Epidermal melanocyte (primary cell): ENCODE data around the gene JOSD1.
A peak's percentile ranks its signal among the peaks of the same experiment; 100 is the strongest.

ENCODE experiments used
- DNase-seq: peaks from one replicate; pipeline ENCODE4 v3.0.0; 2011; ENCODE audit warnings: low spot score; ENCODE audit not compliant: insufficient read length

The JOSD1 gene

DNA sequence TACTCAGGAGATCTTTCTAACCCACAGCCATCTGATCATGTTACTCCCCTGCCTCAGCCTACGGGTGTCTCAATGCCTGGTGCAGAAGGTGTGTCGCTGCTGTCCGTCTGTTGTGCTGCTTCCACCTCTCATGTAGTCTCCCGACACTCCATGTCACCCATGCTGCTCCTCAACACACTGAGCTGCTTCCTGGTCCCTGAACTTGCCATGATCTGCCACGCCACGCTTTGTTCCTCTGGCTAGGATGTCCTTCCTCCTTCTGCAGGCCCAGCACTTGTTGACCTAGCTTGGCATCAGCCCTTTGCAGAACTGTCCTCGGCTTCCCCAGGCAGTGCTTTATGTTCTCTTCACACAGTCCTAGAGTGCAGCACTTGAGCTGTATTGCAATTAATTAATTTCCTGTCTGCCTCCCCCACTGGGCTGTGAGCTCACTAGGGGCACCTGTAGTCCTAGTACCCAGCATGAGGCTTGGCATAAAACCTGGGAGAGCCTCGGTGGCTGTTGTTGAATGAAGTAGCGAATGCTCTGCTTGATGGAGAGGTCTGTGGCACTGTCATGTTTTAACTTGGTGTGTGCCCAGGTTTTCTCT is 14.5 kb upstream of the JOSD1 start:
- DNase-seq: no peak

DNA sequence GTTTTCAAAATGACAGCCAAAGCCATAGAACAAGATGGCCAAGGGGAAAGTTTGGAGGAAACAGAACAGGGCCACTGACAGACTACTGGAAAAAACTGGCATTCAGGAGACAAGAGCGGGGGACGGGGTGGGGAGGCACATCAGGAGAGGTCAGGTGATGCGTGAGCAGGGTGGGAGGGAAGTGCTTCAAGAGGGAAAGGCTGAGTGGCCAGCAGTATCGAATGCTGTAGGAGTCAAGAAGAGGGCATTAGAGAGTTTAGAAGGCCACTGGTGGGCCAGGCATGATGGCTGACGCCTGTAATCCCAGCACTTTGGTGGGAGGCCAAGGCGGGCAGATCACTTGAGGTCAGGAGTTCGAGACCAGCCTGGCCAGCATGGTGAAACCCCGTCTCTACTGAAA is 13.2 kb upstream of the JOSD1 start:
- no peak for DNase-seq

DNA sequence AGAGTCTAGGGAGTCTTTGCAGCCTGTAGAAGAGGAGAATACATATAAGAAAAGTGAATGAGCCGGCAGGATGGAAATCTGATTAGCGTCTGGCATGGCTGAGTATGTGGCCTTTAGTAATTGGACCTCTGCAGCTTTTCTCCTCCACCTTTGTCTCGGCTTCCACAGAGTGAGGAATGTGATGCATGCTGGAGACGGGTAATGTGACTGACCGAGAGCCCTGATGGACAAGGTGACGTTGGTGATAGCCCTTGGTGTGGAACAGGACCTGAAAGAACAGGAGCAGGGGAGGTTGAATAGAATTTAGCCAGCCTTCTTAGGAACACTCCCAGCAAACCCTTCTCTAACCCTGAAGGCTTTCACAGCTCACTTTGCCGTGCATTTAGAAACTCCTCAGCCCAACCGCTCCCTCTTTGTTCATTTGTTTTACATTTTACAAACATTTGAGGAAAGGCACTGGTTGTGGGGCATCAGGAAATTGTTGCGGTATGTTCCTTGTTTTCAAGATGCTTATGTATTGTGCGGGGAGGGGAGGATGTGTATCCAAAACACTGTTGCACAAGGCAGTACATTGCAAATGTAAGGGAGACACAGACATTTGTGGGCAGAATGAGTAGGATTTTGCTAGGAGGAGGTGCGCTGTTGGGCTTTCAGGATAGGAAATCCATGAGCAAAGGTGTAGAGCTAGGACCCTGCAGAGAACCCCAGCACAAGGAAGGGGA is 11.9 kb upstream of the JOSD1 start:
- no peak for DNase-seq

DNA sequence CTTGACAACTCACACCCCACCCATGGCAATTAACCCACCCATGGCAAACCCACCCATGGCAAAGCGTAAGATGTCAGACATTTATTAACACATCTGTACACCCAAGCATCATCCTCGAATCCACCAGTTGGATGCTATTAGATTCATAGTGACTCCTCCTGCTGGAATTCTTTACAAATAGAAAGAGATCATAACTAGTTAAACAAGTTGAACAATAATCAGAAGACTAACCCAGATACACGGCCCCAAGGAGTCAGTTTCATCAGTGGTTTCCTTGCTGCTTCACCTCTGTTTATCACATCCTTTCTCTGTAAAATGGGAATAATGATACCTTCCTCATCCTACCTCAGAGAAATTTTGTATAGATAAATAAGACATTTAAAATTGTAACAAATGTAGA is 10.1 kb upstream of the JOSD1 start:
- DNase-seq: no peak

DNA sequence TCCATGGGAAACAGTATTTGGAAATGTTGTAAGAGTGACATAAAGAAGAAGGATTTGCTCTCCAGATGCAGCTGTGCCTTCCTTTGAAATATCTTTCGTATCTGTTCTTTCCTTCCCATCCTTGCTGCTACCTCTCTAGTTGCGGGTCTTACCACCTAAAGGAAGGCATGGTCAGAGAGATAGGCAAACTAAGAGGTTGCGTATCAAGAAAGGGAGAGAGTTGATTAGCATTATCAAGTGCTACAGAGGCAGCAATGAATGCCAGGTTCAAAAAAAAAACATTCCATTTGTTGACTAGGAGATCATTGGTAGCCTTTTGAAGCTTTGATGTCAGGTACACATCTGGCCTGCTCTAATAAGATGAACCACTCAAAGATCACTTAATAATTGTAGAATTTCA is 9.6 kb upstream of the JOSD1 start:
- no peak for DNase-seq

DNA sequence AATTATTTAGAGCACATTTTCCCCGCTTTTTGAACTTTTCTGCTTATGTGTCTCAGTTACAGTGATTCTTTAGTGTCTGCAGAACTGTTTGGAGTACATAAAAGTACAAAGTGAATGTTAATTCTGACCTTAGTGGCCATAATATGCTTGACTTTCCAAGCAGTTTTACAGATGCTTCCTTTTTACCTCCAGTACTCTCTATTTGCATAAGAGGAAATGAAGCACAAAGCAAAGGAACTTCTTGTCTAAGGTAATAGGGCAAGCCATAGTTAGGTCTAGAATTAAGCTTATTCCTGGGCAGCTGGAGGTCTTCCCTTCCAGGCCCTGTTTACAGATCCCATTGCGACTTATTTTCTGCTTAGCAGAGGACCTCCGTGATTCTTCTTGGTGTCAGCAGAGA is 8.6 kb upstream of the JOSD1 start:
- no peak for DNase-seq

DNA sequence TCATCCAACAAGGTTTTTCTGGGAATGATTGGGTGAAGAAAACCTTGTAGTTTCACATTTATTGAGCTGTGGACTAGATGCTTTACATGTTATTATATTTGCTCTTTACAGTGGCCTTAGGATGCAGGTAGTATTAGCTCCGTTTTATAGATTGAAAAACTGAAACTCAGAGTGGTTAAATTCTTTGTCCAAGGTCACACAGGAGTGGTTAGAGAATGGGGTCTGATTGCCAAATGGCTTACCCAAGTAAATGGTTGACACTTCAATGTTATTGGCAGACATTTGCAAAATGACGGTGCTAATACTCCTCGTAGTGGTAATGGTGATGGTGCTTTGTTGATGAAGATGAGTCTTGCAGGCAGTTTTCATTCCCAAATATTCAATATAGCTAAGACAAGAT is 7.2 kb upstream of the JOSD1 start:
- DNase-seq: no peak

DNA sequence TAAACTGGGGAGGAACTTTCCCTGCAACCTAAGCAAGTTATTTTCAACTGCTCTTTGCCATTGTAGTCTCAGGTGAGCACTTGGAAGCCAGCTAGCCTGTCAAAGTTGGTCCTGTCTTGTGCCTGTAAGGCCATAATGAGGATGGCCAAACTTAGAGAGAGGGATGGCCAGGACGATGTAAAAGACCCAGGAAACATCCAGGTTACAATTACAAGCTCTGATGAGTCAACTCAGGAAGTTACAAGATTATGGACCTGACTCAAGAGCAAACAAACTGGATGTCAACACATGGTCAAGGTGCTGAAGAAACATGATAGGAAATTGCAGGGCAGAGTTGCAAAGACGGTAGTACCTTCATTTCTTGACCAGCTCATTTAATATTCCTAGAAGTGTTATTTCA is 6.6 kb upstream of the JOSD1 start:
- DNase-seq: no peak

DNA sequence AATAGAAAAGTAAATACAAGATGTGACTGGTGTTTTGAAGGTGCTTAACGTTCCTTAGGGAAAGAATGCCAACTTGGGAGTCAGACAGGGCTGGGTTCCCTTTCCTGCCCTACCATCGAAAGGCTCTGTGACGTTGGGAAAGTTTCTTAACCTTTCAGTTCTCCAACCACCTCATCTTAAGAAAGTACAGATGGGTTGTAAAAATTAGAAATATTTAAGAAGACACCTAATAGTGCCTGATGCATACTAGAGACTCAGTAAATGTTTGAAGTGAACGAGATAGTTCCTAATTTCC is 6.1 kb upstream of the JOSD1 start:
- DNase-seq: no peak

DNA sequence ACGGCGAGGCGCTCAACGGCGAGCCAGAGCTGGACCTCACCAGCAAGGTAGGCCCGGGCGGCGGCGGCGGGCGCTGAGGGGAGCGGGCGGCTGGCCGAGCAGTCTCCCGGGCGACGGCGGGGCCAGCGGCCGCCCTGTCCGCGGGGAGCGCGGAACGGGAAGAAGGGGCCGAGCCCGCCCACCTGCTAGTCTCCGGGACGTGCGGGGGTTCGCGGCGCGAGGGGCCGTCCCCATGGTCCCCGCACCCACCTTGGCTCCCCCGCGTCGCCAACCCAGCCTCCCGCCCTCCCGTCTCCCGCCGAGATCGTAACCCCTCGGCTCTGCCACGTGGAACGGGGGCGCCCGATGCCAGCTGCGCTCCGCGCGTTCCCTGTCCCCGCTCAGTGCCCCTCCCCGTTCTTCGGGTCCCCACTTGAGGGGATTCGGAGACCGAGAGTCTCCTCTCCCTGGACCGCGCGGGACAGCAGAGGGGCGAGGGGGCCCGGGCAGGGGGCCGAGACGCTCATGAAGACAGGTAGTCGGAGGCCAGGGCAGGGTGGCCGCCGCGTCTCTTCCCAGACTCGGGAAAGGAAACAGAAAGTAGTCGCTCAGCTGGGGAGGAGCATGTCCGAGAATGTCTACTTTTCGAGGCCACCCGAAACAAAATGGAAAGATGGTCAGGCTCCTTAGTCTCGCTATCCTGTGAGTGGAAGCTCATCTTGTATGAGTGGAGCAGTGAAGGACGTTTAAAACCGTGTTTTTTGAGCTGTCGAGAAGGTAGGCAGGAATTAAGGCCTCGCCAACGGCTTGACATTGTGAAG is 5.6 kb upstream of the JOSD1 start:
- DNase-seq: peak; percentile 59

DNA sequence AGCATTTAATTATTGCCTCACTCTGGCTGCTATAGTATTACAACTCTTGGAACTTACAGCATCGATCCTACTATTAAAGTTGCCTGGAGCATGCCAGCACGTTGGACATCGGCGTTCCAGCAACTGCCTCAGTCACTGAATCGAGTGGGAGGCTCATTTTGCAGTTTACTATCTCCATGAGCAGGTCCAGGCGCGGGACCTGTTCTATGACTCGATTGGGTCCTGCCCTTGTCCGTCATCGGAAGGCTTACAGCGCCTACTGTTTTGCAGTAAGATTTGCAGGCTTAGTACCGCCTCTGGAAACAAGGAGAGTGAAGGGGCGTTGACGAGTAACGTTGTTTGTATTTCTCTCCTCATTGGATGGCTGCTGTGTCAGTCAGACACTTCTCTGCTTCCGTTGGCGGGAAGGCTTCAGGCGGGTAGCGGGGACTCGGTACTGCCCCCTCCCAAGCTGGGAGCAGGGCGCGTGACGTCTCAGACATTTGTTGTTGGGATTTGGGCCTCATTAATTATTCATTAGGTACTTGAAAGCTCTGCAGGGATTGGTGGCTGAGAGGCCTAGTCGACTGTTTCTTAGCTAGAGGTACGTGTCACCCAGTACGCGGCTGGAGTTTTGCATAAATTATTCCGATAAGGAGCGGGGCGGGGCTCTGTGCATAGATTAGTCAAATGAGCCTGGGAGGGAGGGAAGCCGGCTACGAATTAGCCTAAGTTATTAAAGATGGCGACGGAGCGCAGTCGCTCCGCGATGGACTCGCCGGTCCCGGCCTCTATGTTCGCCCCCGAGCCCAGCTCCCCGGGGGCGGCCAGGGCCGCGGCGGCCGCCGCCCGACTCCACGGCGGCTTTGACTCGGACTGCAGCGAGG is 4.7 kb upstream of the JOSD1 start, which contains the start of gene GTPBP1:
GTPBP1 (plus strand) TSS at position 710 of the 866 bp plus-strand sequence; CDS start at position 722, 12 bp downstream.
- peak; percentile 99 for DNase-seq

DNA sequence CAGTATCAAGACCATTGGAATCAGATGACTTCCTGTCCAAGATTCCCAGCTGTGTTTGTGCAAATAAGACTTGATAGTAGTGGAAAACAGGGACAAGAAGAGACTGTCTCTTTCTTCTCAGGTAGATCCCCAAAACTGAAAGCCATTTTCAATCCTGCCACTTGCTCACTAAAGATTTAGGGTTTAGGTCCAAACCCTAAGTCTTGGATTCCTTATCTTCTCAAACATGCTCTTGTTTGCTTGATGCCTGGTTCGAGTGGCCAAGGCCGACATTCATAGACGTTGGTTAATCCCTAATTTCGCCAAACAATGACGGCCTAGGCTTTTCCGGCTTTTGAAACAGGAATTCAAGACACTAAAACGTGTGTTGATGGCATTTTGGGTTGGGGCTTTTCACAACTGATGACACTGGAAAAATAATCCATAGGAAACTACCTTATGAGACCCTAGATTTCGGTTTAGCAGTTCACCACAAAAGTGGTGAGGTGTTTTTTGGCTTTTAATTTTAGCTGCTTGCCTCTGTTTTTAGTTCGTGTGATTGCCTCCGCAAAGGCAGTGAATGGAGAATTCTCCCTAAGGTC is 4.0 kb upstream of the JOSD1 start:
- DNase-seq: no peak

DNA sequence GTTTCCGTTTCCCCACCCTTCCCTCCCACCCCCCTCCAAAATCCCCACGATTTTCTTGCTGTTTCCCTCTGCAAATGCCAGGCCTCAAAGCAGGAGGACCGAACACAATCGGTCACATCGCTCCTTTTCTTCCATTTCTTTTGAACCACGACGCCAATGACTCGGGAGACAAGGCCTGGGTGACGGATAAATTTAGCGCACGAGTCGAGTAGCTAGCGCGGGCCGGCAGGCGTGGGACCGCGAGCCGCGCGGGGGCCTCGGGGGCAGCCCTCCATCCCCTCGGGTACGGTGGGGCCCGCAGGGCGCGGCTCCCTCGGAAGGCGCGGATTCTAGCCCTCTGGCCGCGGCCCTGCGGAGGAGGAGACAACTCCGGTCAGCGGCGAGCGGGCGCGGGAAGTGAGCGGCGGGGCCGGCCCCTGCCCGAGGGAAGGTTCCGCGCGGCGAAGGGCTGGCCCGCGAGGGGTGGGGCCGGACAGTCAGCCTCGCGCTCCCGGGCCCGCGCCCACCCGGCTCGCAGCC is 414 bp downstream of the JOSD1 start:
- no peak for DNase-seq

DNA sequence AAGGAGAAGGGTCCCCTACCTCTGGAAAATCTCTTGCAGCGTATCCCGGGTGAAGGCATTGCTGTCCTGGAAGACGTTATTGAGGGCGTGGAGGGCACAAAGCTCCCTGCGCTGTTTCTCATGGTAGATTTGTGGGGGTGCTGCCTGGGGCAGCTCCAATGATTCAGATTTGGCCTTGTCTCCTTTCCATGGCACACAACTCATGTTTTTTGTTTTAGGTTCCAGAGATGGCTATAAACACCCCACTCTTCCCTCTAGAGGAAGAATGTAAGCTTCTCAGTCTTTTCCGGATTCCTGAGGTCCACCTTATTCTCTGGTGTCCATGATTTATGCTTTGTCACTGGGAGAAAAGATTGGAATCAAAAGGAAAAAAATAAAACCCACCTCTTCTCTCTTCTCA is 959 bp downstream of the JOSD1 start:
- DNase-seq: no peak

DNA sequence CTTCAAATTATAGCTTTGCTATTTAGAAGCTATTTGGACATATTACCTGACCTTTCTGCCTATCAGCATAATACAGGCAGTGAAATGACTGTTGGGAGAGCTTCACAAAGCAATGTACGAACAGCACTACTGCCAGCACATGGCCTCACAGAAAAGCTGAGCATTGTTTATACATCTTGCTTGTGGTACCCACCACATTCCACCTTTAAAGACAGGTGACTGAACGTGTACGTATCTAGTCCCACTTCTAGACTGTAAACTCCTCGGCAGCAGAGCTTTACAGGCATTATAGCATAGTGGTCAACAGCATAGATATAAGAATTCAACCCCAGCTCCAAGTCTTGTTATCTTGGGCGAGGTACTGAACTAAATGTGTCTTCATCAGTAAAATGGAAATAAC is 1.6 kb downstream of the JOSD1 start:
- DNase-seq: no peak

DNA sequence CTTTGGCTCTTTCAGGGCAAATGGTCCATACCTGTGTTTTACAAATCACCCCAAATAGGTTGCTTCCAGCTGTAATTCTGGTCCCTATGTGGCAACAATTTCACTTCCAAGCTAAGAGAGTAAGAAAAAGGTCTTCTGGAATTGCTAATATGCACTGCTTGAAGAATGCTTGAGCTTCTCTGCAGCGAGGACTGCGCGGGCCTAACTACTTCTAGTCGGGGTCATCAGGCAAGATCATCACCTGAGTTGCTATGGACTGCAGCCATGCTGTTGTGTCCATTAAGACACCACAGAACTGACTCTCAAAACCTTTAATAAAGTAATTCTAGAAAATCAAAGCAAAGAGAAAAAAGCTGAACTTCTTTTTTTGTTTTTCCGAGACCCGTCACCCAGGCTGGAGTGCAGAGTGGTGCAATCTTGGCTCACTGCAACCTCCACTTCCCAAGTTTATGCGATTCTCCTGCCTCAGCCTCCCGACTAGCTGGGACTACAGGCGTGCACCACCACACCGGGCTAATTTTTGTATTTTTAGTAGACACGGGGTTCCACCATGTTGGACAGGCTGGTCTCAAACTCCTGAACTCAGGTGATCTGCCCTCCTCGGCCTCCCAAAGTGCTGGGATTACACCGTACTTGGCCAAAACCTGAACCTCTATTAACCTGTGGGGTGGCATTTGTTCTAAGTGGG is 2.2 kb downstream of the JOSD1 start:
- no peak for DNase-seq

DNA sequence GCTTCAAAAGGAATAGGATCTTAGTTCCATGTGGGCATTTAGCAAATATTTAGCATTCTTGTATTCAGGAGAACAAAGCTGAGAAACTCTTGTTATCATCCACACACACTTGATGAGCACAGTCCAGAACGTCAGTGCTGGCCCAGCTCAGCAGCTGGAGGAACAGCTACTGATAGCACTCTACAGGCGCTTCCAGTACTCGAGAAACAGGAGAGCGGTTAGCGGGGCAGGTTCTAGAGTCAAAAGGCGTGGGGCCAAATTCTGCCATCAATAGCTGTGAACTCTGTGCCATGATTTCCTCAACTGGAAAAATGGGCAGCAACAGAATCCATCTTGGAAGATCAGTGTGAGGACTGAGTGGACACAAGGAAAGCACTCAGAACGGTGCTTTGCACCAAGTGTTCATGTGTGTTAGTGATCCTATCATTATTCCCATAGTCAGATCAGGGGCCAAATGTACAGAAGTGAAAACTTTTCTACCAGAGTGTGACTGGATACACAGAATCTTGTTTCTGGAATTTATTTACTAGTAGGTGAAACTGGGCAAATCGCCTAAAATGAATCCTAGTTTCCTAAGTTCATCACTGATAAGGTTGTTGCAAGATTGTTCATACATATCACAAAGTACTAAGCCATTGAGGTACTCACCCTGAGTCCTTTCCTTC is 3.2 kb downstream of the JOSD1 start:
- no peak for DNase-seq

DNA sequence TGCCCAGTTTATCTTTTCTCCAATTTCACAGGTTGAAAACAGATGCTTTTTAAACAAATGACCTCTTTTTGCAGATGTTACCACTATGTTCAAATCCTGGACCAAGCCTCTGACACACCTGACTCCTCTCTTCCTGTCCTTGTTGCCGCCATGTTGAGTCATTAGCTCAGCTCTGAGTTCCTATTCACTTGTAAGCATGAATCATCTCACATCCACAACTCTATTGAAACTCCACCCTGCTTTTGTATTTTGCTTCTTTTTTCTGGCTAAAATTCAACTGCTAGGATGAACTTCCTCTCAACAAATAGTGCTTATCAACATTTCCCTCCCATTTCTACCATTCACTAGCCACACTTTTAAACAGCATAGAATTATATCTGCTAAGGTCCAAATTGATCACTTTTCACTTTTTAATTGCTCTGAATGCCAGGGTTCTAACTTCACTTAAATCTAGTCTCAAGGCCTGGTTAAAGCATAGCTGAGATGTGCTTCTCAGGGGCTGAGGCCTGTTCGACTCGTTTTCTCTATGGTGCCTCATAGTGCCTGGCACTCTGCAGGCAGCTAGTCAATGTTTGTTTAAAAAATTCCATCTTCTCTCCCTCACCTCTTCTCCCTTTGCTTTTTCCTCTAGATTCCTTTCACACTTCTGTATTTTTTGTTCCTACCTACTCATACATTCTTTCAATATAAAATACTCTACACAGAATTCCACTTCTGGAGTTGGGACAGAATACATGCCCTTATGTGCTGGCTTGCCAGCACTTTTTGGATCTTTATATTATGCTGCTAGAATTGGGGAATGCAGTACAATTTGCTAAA is 3.9 kb downstream of the JOSD1 start:
- no peak for DNase-seq

DNA sequence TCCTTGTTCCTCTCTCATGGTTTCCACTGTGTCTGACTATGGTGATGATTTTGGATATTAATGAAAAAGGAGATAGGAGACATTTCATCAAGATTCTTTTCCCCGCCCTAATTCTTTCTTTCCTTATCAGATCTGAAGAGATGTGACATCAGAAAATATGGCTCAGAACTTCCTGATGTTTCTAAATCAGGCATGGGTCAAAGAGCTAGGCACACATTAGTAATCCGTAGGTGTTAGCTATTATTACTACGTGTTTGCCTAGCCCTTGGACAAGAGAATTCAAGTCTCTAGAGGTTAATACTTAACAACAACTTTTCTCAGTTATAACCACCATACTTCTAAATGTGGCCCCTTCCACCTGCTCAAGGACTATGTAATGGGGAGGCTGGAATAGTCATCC is 5.8 kb downstream of the JOSD1 start:
- DNase-seq: no peak
